SU-DHL-6 (cell line): ENCODE measurements around the gene NUDT8.

Source experiments
- H2AFZ ChIP-seq: fragments of 200-600 bp; sonication (generic); 2 replicates; pipeline ENCODE4 v1.6.1; 2014; ENCODE audit warnings: low read depth, mild to moderate bottlenecking, moderate library complexity, mixed read lengths, antibody characterized with exemption, low read length; ENCODE audit not compliant: severe bottlenecking
- H3F3A ChIP-seq: fragments of 200-600 bp; shearing (Covaris generic); 2 replicates; pipeline ENCODE4 v1.6.0; 2016; ENCODE audit warnings: antibody characterized with exemption, mild to moderate bottlenecking; ENCODE audit not compliant: insufficient read depth
- H3K27ac ChIP-seq: fragments of 200-600 bp; sonication (generic); 2 replicates; pipeline ENCODE4 v1.5.1; 2016; ENCODE audit warnings: low read depth, mild to moderate bottlenecking, low read length, moderate library complexity, mixed read lengths
- H3K27me3 ChIP-seq: fragments of 200-600 bp; sonication (generic), shearing (Covaris generic); 2 replicates; pipeline ENCODE4 v1.6.0; 2014; ENCODE audit warnings: mild to moderate bottlenecking, low read length
- H3K36me3 ChIP-seq: fragments of 200-600 bp; sonication (generic); 2 replicates; pipeline ENCODE4 v1.6.1; 2014; ENCODE audit warnings: mild to moderate bottlenecking, low read length, mixed read lengths
- H3K4me2 ChIP-seq: fragments of 300-600, 200-600 bp; shearing (Covaris generic), sonication (generic); 2 replicates; pipeline ENCODE4 v1.6.0; 2014; ENCODE audit warnings: low read length, low read depth, mild to moderate bottlenecking; ENCODE audit not compliant: poor library complexity, severe bottlenecking
- H3K4me3 ChIP-seq: fragments of 200-600 bp; sonication (generic); 2 replicates; pipeline ENCODE4 v1.5.1; 2014; ENCODE audit warnings: antibody characterized with exemption, low read length, mild to moderate bottlenecking, mixed read lengths; ENCODE audit not compliant: insufficient read depth, poor library complexity, severe bottlenecking
- H3K79me2 ChIP-seq: fragments of 200-600 bp; sonication (generic); 2 replicates; pipeline ENCODE4 v1.6.1; 2014; ENCODE audit warnings: mild to moderate bottlenecking, low read length, moderate library complexity; ENCODE audit not compliant: insufficient read depth
- H3K9ac ChIP-seq: fragments of 200-600 bp; sonication (generic); 2 replicates; pipeline ENCODE4 v1.7.0; 2014; ENCODE audit warnings: mild to moderate bottlenecking, low read length
- H3K9me2 ChIP-seq: fragments of 200-600 bp; sonication (generic); replicated peaks from 2 replicates; pipeline ENCODE4 v1.6.1; 2014; ENCODE audit warnings: low read length; ENCODE audit not compliant: insufficient read depth
- H3K9me3 ChIP-seq: fragments of 200-600 bp; sonication (generic); 2 replicates; pipeline ENCODE4 v1.6.1; 2014; ENCODE audit warnings: low read length, mixed read lengths; ENCODE audit not compliant: insufficient read depth
- H4K20me1 ChIP-seq: fragments of 200-600 bp; sonication (generic); 2 replicates; pipeline ENCODE4 v1.6.1; 2014; ENCODE audit warnings: low read depth, mild to moderate bottlenecking, antibody characterized with exemption, low read length, moderate library complexity, mixed read lengths
- EZH2phosphoT487 ChIP-seq: fragments of 200-600 bp; sonication (generic), shearing (Covaris generic); conservative IDR thresholded peaks from 2 replicates; pipeline ENCODE4 v1.6.1; 2018; ENCODE audit warnings: mild to moderate bottlenecking, antibody characterized with exemption, low read length, moderate library complexity, mixed read lengths
- TF ChIP-seq, protein P1 (sequence below): fragments of 200-600 bp; sonication (generic); IDR thresholded peaks from one replicate; pipeline ENCODE4 v1.5.1; 2017; ENCODE audit warnings: antibody characterized with exemption, mild to moderate bottlenecking, low read length, moderate library complexity; ENCODE audit not compliant: insufficient read depth, poor library complexity, severe bottlenecking

Gene NUDT8

DNA sequence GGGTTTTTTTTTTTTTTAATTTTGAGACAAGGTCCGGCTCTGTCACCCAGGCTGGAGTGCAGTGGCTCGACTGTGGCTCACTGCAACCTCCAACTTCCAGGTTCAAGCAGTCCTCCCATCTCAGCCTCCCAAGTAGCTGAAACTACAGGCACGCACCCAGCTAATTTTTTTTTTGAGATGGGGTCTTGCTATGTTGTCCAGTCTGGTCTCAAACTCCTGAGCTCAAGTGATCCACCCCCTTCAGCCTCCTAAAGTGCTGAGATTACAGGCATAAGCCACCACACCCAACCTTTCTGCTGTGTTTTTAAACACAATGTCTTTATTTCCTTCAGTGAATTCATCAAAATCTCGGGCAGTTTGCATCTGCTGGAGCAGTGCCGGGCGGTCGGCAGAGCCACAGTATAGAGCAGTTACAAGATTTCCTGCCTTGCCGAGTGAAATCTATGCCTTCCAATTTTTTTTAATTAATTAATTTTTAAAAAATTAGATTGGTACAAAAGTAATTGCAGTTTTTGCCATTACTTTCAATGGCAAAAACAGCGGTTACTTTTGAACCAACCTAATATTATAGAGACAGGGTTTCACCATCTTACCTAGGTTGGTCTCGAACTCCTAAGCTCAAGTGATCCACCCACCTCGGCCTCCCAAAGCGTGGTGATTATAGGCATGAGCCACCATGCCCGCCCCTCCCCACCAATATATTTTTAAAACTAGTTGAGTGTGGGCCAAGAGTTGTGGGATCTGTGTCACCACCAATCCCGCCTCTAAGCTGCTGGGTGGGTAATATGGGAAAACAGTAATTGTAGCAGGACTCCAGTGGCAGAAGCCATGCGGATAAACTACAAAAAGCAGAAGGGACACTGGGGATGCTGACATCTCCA, 23.5 kb upstream of the NUDT8 start:
- H4K20me1 ChIP-seq = no peaks in the 10 kb centered on the region
- no peak overlapping the region for H2AFZ ChIP-seq
- H3K9me2 ChIP-seq = no peaks in the 10 kb centered on the region
- H3K27ac ChIP-seq = no peak overlapping the region; the same call in 1 of the 2 replicates
- no peak overlapping the region for H3K4me2 ChIP-seq
- no peaks in the 10 kb centered on the region for H3K27me3 ChIP-seq
- H3F3A ChIP-seq = peaks cover 49% of the 10 kb centered on the region
- H3K79me2 ChIP-seq = no peaks in the 10 kb centered on the region
- peaks cover 9% of the 10 kb centered on the region; the same call in 1 of the 2 replicates for H3K36me3 ChIP-seq
- TF ChIP-seq EZH2phosphoT487 = no peak
- TF ChIP-seq, protein P1, sequence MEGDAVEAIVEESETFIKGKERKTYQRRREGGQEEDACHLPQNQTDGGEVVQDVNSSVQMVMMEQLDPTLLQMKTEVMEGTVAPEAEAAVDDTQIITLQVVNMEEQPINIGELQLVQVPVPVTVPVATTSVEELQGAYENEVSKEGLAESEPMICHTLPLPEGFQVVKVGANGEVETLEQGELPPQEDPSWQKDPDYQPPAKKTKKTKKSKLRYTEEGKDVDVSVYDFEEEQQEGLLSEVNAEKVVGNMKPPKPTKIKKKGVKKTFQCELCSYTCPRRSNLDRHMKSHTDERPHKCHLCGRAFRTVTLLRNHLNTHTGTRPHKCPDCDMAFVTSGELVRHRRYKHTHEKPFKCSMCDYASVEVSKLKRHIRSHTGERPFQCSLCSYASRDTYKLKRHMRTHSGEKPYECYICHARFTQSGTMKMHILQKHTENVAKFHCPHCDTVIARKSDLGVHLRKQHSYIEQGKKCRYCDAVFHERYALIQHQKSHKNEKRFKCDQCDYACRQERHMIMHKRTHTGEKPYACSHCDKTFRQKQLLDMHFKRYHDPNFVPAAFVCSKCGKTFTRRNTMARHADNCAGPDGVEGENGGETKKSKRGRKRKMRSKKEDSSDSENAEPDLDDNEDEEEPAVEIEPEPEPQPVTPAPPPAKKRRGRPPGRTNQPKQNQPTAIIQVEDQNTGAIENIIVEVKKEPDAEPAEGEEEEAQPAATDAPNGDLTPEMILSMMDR = no peak
- H3K9me3 ChIP-seq = peaks cover 29% of the 10 kb centered on the region
- H3K4me3 ChIP-seq = no peak overlapping the region
- H3K9ac ChIP-seq = no peak overlapping the region

DNA sequence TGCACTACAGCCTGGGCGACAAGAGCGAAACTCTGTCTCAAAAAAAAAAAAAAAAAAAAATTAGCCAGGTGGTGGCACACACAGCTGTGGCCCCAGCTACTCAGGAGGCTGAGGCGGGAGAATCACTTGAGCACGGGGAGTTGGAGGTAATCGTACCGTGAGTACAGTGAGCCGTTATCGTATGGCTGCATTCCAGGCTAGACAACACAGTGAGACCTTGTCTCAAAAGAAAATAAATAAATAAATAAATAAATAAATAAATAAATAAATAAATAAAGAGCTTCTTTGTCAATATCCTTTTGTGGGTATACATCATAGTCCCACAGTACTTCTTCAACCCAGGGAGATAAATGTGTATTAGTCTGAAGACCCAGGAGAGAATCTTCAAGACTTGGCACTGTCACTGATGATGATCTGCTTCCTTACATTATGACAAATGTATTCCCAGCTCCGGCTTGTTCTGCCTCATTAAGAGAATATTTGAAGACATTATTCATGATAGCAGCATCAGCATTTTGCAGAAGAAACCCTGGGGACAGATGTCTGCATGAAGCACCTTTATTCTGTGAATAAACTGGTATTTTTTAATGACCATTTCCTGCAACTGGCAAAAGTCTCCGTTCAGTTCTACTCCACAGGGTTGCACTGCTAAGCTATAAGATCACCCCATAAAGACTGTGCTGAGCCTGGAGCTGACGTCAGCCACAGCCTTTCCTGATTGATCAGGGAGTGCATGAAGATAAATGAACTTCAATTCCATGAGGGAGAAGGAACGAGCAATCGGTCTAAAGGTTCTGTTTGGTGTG, 22.4 kb upstream of the NUDT8 start:
- Histone ChIP-seq H3K36me3 (peaks cover 2% of the 10 kb centered on the region; the same call in 1 of the 2 replicates), H3K9me3 (peaks cover 22% of the 10 kb centered on the region), H3K4me2 (no peak overlapping the region)

DNA sequence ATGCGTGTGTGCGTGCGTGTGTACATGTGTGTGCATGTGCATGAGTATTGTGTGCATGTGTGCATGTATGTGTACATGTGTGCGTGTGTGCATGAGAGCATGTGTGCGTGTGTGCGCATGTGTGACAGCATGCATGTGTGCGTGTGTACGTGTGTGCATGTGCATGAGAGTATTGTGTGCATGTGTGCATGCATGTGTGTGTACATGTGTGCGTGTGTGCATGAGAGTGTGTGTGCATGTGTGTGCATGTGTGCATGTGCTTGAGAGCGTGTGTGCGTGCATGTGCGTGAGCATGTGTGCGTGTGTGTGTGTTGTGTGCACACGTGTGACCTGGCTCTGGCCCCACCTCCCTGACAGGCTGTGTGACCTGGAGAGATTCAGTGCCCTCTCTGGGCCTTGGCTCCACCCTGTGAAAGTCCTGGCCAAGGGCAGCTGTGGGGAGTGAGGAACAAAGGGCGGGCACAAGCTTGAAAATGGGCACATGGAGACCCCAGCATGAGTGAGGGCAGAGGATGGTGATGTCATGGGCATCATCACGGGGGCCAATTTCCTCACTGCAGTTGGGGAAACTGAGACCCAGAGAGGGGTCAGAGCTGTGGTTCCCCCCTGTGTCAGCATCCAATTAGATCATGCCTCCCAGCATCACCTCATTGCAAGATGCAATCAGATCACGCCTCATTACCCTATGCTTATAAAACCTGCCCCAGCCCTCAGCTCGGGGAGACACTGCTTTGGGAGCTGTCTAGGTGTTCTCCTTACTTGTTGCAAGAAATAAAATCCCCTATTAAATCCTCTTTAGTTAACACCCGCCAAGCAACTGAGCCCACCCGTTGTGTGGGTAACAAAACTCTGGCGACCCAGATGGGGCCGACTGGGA, 20.1 kb upstream of the NUDT8 start:
- Histone ChIP-seq H3K27ac (peak overlapping the region; percentile 97), H3K79me2 (no peaks in the 10 kb centered on the region), H3K4me3 (peak overlapping the region; percentile 24), H2AFZ (no peak overlapping the region), H3K9me2 (no peaks in the 10 kb centered on the region), H3K9ac (peak overlapping the region; percentile 40), H3K9me3 (peaks cover 6% of the 10 kb centered on the region; the same call in 1 of the 2 replicates), H3F3A (peaks cover 60% of the 10 kb centered on the region), H3K36me3 (no peaks in the 10 kb centered on the region), H4K20me1 (no peaks in the 10 kb centered on the region), H3K27me3 (no peaks in the 10 kb centered on the region), H3K4me2 (peak overlapping the region; percentile 61)
- TF ChIP-seq, protein P1 = no peak
- TF ChIP-seq EZH2phosphoT487 = no peak

More for the DNA sequence above, 22.4 kb upstream of the NUDT8 start:
- no peaks in the 10 kb centered on the region for H4K20me1 ChIP-seq
- H2AFZ ChIP-seq = no peak overlapping the region
- peak overlapping the region; percentile 97 for H3K27ac ChIP-seq
- H3K4me3 ChIP-seq = no peak overlapping the region
- no peaks in the 10 kb centered on the region for H3K27me3 ChIP-seq
- no peak overlapping the region for H3K9ac ChIP-seq
- no peaks in the 10 kb centered on the region for H3K9me2 ChIP-seq
- H3K79me2 ChIP-seq = no peaks in the 10 kb centered on the region
- TF ChIP-seq, protein P1 = no peak
- no peak for TF ChIP-seq EZH2phosphoT487
- H3F3A ChIP-seq = peaks cover 49% of the 10 kb centered on the region
